GM21529 (cell line): ENCODE data around the gene ADAM10.

Source experiments
- ATAC-seq: cut with Tn5 transposase; IDR thresholded peaks from one replicate; pipeline ENCODE4 v1.9.1; 2021; ENCODE audit not compliant: unreplicated experiment

The ADAM10 gene

GRCh38 chr15:58555162-58556027, 194.1 kb downstream of the ADAM10 start:
- no peak for ATAC-seq

DNA sequence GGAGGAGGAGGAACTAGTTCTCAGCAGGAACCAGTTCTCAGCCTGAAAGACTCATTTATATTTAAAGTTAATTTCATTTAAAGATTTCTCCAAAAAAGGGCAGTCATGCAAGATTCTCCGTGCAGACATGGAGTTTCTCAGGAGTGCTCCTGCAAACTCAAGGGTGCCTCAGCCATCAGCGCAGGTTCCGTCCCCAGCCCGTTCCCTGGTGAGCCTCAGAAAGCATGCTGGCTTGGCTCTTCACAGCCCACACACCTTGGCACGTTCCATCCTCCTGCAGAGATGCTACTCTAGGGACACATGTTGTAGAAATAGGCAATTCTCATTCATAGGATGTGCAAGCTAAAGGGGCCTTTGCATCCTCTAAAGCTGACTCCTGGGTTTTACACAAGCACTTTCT, 194.7 kb downstream of the ADAM10 start:
- no peak for ATAC-seq

DNA sequence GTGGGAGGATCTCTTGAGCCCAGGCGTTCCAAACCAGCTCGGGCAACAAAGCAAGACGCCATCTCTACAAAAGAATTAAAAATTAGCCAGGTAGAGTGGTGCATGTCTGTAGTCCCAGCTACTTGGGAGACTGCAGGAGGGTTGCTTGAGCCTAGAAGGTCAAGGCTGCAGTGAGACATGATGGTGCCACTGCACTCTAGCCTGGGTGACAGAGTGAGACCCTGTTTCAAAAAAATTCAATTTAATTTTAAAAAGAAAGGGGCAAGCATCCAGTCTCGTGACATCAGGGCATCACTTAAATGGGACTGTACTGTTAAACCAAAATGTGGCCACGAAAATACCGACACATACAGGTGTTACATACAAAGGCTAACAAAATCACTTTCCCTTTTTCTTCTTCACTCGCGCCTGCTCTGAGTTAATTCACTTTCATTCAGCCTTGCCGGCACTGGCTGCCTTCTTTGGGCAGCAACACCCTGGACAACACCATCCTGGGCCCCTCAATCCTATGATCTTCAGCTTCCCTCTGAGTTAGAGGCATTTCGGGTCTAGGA, 196.1 kb downstream of the ADAM10 start:
- no peak for ATAC-seq

DNA sequence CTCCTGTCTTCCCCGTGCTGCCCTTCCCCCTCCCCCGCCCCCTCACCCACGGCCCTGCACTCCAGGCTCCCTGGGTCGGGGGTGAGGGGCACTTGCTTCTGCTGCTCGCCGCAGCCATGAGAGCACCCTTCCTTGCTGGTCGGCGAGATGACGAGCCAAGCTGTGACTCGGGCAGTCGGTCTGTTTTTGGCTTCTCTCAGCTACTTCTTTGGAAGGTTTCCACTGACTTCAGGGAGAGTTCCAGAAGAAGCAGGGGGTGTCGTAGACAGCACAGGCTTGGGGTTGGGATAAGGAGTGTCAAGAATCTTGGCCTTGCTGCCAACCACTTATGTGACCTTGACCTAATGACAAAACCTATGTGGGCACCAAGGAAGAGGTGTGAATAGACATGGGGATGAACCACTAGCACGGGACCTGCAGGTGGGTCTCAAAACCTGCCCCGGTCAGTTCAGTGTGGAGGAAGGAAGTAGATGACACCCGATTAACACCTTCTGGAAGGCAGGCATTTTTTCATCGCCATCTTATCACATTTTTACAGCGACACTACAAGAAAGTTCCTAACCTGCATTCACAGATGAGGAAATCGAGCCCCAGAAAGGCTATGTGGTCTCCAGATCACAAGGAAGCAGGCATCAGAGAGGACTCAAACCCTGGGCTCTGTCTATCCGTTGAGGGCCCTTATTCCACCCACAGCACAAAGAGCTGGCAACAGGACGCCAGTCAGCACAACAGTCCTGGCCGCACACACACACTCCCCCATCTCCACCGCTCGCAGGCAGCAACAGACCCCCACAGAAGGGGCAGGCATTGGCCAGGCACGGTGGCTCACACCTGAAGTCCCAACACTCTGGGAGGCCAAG, 196.8 kb downstream of the ADAM10 start:
- no peak for ATAC-seq

DNA sequence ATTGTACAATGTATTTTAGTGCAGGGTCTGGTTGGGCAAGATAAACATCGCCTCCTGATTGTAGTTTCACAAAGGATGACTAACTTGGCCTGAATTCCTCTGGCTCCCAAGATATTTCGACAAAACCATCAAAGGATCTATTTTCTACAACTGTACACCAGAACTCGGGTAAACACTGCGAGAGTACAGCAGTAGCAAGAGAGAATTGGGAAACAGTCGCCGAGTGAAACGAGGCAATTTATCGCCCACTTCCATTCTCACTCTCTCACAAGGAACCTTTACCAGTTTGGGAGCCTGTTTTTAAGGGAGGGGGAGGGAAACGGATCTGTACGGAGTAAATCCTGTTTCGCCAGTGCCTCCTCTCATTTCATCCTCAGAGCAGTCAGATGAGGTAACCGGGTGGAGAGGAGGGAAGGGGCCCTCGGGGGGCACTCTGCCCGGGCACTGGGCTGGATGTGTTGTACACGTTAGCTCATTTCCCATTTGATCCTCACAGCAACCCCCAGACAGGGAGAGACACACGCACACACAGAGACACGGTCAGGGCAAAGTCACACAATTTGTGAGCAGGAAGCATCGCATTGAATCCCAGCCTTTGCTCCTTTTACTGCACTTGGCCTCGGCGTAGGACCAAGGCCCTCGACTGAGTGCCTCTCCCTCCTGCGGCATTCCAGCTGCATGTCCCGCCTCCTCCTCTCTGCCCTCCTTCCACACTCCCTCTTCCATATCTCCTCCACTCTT, 197.6 kb downstream of the ADAM10 start:
- ATAC-seq, result no peak

- no peak for ATAC-seq
Measured at GRCh38 chr15:58551084-58551763, 198.3 kb downstream of the ADAM10 start.

DNA sequence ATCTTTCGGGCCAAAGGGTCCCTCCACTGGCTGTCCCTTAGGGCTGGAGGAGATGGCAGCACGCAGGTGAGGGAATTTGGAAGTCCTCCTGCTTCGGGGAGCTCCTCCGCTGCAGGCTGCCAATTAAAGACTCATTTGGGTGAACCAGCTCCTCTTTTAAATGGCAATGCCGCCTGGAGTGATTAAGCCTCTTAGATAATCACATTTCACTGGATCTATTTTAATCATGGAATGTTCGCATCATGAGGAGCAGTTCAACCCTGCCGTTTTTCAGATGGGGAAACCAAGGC, 199.8 kb downstream of the ADAM10 start:
- ATAC-seq, result no peak

GRCh38 chr15:58549013-58549784, 200.3 kb downstream of the ADAM10 start:
- no peak for ATAC-seq

- ATAC-seq, result no peak
Measured at GRCh38 chr15:58548308-58549012, 201.0 kb downstream of the ADAM10 start.

- ATAC-seq, result no peak
Measured at GRCh38 chr15:58547628-58548307, 201.7 kb downstream of the ADAM10 start.

DNA sequence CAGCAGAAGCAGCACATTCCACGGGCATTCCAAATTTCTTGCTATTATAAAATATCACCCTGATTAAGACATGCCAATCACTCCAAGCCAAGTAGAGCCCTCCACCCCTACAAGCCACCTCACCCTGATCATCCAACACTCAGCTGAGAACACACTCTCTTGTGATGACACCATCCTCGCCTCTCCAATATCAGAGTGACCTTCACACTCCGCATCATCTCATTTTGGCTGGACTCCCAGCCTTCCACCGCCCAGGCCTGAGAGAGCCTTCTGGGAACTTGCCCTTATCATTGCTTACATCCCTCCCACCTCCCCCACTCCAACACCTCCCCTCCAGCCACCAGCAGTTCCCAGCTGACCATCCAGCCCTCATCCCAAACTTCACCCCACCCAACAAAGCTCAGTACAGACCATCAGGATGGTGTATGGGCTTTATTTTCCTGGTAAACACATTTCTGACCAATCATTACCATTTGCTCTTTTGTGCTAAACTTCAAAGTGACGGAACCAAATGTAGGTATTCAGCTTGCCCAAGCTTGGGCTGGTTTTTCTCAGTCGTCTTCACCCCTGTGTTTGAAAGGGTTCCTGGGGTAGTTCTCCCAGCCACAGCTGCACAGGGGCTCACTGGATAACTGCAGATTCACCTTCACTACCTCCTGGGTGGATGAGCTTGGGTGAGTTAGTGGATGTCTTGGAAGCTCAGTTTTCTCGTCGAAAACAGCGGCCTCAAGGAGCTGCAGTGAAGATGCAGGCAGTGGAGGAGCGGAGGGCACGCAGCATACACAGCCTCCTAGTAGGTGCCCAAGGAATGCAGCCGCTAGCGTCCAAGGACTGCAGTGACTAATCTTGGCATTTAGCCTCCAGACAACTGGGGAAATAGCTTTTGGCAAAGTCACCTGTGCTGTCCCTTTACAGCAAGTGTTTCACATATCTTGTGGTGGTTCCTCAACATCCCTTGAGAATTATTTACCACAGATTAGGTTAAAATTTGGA, 202.6 kb downstream of the ADAM10 start:
- no peak for ATAC-seq

GRCh38 chr15:58546066-58546591, 203.4 kb downstream of the ADAM10 start:
- no peak for ATAC-seq

DNA sequence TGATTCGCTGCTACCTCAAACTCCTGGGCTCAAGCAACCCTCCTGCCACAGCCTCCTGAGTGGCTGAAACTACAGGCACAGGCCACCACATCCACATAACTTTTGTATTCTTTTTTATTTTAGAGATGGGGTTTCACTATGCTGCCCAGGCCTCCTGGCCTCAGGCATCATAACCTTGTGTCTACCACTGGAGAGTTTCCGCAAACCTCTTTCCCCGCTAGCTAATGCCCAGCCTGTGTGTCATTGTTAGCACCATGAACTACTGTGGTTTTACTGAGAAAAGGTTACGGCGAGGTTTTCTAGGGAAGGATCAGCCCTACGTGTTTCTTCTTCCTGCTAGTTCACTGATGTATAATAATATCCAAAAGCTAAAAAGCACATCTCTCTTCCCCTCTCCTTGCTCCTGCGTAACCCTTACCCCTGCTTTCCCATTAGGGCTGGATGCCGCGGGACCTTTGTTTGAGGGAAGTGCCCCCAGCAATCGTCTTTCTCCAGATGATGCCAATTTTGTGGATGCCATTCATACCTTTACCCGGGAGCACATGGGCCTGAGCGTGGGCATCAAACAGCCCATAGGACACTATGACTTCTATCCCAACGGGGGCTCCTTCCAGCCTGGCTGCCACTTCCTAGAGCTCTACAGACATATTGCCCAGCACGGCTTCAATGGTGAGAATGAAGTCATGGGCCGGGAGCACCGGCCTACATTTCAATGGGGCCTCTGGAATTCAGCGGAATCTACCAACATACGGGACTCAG, 204.0 kb downstream of the ADAM10 start:
- ATAC-seq, result no peak

- ATAC-seq, result no peak
Measured at GRCh38 chr15:58544756-58545155, 204.8 kb downstream of the ADAM10 start.

GRCh38 chr15:58543664-58544335, 205.7 kb downstream of the ADAM10 start:
- no peak for ATAC-seq
